Fibroblast of the conjunctiva (primary cell): ENCODE results near the gene RABGEF1.

ENCODE experiments used
- DNase-seq: peaks from one replicate; pipeline ENCODE4 v3.0.0-alpha.2; 2010; ENCODE audit warnings: low read depth

RABGEF1 gene

DNA sequence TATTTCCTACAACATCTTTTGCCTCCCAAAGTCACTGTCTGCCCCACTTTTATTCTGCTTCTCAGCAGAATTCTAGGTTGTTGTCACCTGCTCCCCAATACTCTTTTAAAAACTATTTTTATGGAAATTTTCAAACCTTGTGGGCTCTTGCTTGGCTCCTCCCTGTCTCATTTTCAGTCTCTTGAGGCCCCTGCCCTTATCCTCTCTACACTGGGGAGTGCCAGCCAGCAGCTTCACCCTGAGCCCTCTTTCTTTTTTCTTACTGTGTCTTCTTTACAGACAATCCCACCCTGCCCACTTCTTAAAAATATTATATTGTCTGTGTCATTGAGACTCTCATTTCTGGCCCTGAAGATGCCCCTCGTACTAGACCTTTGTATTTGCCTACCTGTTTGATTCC lies 118.8 kb downstream of the RABGEF1 start:
- no peak for DNase-seq

DNA sequence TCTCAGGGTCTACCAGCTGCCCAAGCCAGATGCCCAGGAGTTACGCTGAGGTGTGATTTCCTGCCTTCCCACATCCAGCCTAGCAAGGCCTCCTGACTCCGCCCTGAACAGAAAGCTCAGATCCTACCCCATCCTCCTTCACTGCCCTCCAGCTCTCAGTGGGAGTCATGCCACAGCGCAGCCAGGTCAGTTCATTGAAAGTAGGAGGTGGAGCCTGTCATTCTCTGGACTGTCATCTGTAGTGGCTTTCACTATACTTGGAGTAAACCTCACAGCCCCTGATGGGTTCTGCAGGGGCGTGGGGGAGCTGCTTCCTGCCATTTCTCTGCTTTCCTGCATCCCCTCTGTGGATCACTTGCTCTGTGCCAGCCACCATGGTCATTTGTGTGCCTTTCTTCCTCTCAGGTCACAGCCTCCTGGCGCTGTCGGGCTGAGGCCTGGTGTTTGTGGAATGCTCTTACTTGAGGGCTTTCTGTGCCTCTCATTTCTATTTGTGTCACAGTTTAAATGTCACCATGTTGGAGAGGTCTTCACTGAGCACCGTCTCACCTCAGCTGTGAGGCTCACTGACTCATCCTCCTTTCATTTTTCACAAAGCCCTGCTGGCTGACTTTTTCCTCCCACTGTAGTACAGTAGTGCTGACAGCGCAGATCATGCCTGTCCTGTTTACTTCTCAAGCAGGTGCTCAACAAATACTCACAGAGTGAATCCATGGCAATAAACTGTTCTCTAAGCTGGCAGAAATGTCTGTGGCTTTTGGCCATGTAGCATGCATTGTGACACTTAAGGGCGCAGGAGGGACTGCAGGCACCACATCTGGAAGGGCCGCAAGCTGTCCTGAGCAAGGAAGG lies 119.5 kb downstream of the RABGEF1 start:
- no peak for DNase-seq

DNA sequence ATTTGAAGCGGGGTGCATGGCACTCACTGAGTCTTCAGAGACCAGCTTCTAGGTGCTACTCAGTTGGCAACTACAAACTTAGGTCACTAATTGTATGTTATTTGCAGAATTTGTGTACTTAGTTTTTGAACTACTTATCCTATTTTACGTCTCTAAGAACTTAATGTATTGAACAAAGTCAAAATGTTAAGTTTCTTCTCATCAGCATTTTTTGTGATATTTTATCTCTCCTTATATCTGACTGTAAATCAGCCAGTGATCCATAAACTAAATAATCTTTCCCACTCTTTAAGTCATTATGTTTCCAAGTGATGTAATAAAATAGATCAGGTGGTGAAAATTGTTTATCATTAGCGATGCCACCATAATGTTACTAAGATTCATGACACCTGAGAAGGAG lies 120.2 kb downstream of the RABGEF1 start:
- DNase-seq, result no peak
